Skeletal muscle satellite cell (primary cell): ENCODE results near the gene SPTSSB.

Experiments
- H3K27me3 ChIP-seq: 2 replicates; pipeline ENCODE4 v1.7.0; 2013; ENCODE audit warnings: low read length; ENCODE audit not compliant: control insufficient read depth, insufficient read depth
- H3K36me3 ChIP-seq: 2 replicates; pipeline ENCODE4 v1.7.0; 2013; ENCODE audit warnings: mild to moderate bottlenecking, control low read depth, low read length; ENCODE audit not compliant: insufficient read depth
- H3K4me1 ChIP-seq: 2 replicates; pipeline ENCODE4 v1.7.0; 2013; ENCODE audit warnings: low read length; ENCODE audit not compliant: control insufficient read depth, insufficient read depth
- H3K4me2 ChIP-seq: 2 replicates; pipeline ENCODE4 v1.7.0; 2013; ENCODE audit warnings: mild to moderate bottlenecking, low read length
- H3K4me3 ChIP-seq: 2 replicates; pipeline ENCODE4 v1.7.0; 2013; ENCODE audit warnings: low read length
- H3K9ac ChIP-seq: 2 replicates; pipeline ENCODE4 v1.7.0; 2013; ENCODE audit warnings: mild to moderate bottlenecking, low read depth, low read length, moderate library complexity
- H3K9me3 ChIP-seq: replicated peaks from 2 replicates; pipeline ENCODE4 v1.7.0; 2013; ENCODE audit warnings: mild to moderate bottlenecking, control low read depth, low read length

The SPTSSB gene

GRCh38 chr3:161406594-161407555 is 35.6 kb upstream of the SPTSSB start:
- Histone ChIP-seq H3K4me2 (no peak overlapping the region), H3K4me1 (no peaks in the 10 kb centered on the region), H3K27me3 (no peaks in the 10 kb centered on the region), H3K9me3 (no peaks in the 10 kb centered on the region), H3K36me3 (no peaks in the 10 kb centered on the region), H3K4me3 (no peak overlapping the region), H3K9ac (no peak overlapping the region)

- no peaks in the 10 kb centered on the region for H3K36me3 ChIP-seq
- H3K4me2 ChIP-seq = no peak overlapping the region
- no peaks in the 10 kb centered on the region for H3K9me3 ChIP-seq
- H3K9ac ChIP-seq = no peak overlapping the region
- H3K4me3 ChIP-seq = no peak overlapping the region
- no peaks in the 10 kb centered on the region for H3K27me3 ChIP-seq
- H3K4me1 ChIP-seq = no peaks in the 10 kb centered on the region
Observed at GRCh38 chr3:161405836-161406235, 34.5 kb upstream of the SPTSSB start.

- Histone ChIP-seq H3K4me1 (no peaks in the 10 kb centered on the region), H3K27me3 (no peaks in the 10 kb centered on the region), H3K9me3 (no peaks in the 10 kb centered on the region), H3K4me3 (no peak overlapping the region), H3K9ac (no peak overlapping the region), H3K4me2 (no peak overlapping the region), H3K36me3 (no peaks in the 10 kb centered on the region)
Observed at GRCh38 chr3:161405087-161405486, 33.8 kb upstream of the SPTSSB start.

GRCh38 chr3:161403251-161403650 is 31.9 kb upstream of the SPTSSB start:
- H3K4me3 ChIP-seq = no peak overlapping the region
- no peak overlapping the region for H3K4me2 ChIP-seq
- H3K36me3 ChIP-seq = no peaks in the 10 kb centered on the region
- H3K27me3 ChIP-seq = no peaks in the 10 kb centered on the region
- H3K4me1 ChIP-seq = no peaks in the 10 kb centered on the region
- no peaks in the 10 kb centered on the region for H3K9me3 ChIP-seq
- H3K9ac ChIP-seq = no peak overlapping the region

GRCh38 chr3:161401389-161401788 is 30.1 kb upstream of the SPTSSB start:
- no peaks in the 10 kb centered on the region for H3K36me3 ChIP-seq
- no peaks in the 10 kb centered on the region for H3K4me1 ChIP-seq
- no peaks in the 10 kb centered on the region for H3K27me3 ChIP-seq
- H3K4me3 ChIP-seq = no peak overlapping the region
- no peak overlapping the region for H3K4me2 ChIP-seq
- no peaks in the 10 kb centered on the region for H3K9me3 ChIP-seq
- H3K9ac ChIP-seq = no peak overlapping the region

GRCh38 chr3:161400650-161401049 is 29.3 kb upstream of the SPTSSB start:
- no peaks in the 10 kb centered on the region for H3K4me1 ChIP-seq
- H3K27me3 ChIP-seq = no peaks in the 10 kb centered on the region
- no peaks in the 10 kb centered on the region for H3K36me3 ChIP-seq

GRCh38 chr3:161395115-161396012 is 24.0 kb upstream of the SPTSSB start:
- peaks cover 2% of the 10 kb centered on the region for H3K27me3 ChIP-seq
- no peak overlapping the region for H3K9ac ChIP-seq
- H3K9me3 ChIP-seq = no peaks in the 10 kb centered on the region
- no peak overlapping the region for H3K4me3 ChIP-seq
- H3K36me3 ChIP-seq = no peaks in the 10 kb centered on the region
- H3K4me2 ChIP-seq = no peak overlapping the region
- H3K4me1 ChIP-seq = no peaks in the 10 kb centered on the region

More at GRCh38 chr3:161400650-161401049, 29.3 kb upstream of the SPTSSB start:
- no peak overlapping the region for H3K4me2 ChIP-seq
- H3K9ac ChIP-seq = no peak overlapping the region
- H3K9me3 ChIP-seq = no peaks in the 10 kb centered on the region
- H3K4me3 ChIP-seq = no peak overlapping the region

- Histone ChIP-seq H3K36me3 (no peaks in the 10 kb centered on the region), H3K27me3 (peaks cover 2% of the 10 kb centered on the region), H3K9me3 (no peaks in the 10 kb centered on the region), H3K4me1 (peaks cover 5% of the 10 kb centered on the region), H3K4me3 (no peak overlapping the region), H3K9ac (no peak overlapping the region), H3K4me2 (no peak overlapping the region)
Observed at GRCh38 chr3:161393803-161394202, 22.5 kb upstream of the SPTSSB start.

GRCh38 chr3:161393310-161393709 is 22.0 kb upstream of the SPTSSB start:
- peaks cover 5% of the 10 kb centered on the region for H3K4me1 ChIP-seq
- H3K9ac ChIP-seq = no peak overlapping the region
- peaks cover 2% of the 10 kb centered on the region for H3K27me3 ChIP-seq
- H3K9me3 ChIP-seq = no peaks in the 10 kb centered on the region
- H3K4me3 ChIP-seq = no peak overlapping the region
- no peaks in the 10 kb centered on the region for H3K36me3 ChIP-seq
- no peak overlapping the region for H3K4me2 ChIP-seq

- peaks cover 5% of the 10 kb centered on the region for H3K4me1 ChIP-seq
- no peaks in the 10 kb centered on the region for H3K36me3 ChIP-seq
- no peak overlapping the region for H3K4me3 ChIP-seq
- H3K9me3 ChIP-seq = no peaks in the 10 kb centered on the region
- no peak overlapping the region for H3K9ac ChIP-seq
- H3K4me2 ChIP-seq = no peak overlapping the region
- peaks cover 2% of the 10 kb centered on the region for H3K27me3 ChIP-seq
Observed at GRCh38 chr3:161392853-161393252, 21.5 kb upstream of the SPTSSB start.

- no peaks in the 10 kb centered on the region for H3K36me3 ChIP-seq
- no peak overlapping the region for H3K4me2 ChIP-seq
- peaks cover 2% of the 10 kb centered on the region for H3K27me3 ChIP-seq
- H3K9ac ChIP-seq = no peak overlapping the region
- H3K4me3 ChIP-seq = no peak overlapping the region
- H3K9me3 ChIP-seq = no peaks in the 10 kb centered on the region
- H3K4me1 ChIP-seq = peaks cover 5% of the 10 kb centered on the region
Observed at GRCh38 chr3:161390200-161390599, 18.9 kb upstream of the SPTSSB start.
